ENCODE data around the gene SEL1L3.
"Not testable (repeated sequence)": the region's sequence is repeated elsewhere in the genome, so short reads cannot be mapped to it uniquely, and the experiment has no call there.

The SEL1L3 gene

DNA sequence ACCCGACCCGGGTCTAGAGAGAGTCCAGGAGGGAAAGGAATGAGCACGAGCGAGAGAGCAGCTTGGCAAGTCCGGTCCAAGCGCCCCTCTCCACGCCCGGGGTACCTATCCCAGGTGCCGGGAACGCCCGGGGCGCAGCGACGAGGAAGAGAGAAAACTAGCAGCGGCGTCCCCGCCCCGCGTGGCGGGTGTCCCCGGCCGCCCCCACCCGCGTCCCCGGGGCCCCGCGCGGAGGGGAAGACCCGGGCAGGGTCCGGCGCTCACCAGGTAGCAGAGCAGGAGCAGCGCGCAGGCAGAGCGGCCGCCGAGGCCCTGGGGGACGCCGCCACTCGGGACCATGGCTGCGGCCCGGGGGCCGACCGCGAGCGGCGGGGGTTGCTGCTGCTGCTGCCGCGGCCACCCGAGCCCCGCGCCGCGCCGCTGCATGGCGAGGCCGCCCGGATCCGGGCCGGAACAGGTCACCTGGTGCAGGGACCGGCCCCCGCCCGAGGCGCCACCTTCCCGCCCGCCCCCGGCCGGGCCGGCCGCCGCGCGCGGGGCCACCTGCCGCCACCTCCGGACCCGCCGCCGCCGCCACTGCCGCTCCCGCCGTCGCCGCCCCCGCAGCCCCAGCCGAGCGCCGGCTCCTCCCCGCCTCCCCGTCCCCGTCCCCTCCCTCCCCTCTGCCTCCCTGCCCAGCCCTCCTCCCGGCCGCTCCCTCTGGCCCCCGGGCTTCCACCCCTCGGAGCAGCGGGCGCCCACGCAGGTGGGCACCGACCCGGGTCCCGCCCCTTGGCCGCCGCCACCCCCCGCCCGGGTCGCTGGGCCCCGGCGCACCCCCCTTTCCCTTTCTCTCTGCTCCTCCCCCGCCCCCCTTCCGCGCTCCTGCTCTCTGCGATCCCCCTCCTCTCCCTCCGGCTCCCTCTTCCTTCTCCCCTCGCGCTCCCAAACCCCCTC, at the start of gene SEL1L3:
Gene SEL1L3, minus strand, starts transcription at position 578 of the 936 bp plus-strand sequence. Its CDS starts 152 bp downstream, at position 426.
- DNase-seq = peak; percentile 79

DNA sequence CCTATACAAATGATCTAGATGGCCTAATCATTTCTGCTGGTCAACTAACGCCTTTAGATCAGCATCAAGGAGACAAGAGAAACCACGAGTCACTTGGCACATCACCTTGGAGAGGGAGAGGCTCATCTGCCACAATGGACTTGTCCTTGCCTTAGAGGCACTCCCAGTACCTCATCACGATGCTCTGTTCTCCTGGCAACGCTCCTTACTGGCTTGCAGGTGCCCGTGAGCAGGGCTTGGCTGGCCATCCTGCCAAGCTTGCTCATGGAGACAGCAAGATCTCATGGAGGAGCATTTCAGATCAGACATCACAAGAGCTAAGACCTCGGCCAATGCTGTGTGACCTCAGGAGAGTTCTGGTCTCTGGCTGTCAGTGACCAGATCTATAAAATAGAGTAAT, 48.6 kb upstream of the SEL1L3 start:
- DNase-seq = no peak

DNA sequence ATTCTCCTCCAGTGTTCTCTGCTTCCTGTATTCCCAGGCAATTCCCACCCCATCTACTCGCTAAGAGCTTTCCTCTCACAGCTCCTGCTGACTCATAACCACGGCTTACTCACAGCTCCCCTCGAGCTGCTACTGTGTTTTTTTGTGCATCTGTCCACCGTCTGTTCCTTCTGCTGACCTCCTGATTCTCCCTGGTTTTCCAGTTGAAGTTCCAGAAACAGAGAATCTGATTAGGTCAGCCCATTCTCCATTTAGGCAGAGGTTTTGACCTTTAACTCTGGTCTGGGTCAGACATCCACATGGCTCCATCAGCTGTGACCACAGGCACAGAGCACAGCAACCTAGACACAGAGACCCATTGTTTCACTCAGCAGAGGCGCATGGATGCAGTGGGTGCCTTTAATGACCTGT, 45.7 kb upstream of the SEL1L3 start:
- DNase-seq = peak; percentile 96

DNA sequence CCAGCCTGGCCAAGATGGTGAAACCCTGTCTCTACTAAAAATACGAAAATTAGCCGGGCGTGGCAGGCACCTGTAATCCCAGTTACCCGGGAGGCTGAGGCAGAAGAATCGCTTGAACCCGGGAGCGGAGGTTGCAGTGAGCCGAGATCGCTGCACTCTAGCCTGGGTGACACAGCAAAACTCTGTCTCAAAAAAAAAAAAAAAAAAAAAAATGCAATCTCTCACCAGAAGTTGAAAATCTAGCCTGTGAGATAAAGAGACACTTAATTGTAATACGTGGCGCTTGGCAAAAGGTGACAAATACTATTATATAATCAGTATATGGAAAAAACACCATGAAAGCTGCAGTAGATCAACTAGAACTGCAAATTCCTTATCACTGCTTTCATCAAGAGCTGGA, 43.3 kb upstream of the SEL1L3 start:
- DNase-seq = not testable (repeated sequence)

DNA sequence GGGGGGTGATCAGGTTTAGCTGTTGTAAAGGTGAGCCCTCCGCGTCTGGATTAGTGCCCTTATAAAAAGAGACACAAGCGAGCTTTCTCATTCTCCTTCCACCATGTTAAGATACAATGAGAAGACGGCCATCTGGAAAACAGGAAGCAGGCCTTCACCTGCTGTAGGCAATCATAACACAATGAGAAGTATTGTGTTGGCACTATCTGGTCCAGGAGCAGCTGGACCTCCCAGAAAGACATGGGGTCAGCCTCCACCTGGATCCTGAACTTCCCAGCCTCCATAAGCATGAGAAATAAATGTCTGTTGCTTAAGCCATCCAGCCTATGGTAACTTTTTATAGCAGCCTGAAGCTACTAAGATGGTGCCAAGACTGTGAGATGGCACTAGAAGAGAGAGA, 42.6 kb upstream of the SEL1L3 start:
- DNase-seq = no peak

DNA sequence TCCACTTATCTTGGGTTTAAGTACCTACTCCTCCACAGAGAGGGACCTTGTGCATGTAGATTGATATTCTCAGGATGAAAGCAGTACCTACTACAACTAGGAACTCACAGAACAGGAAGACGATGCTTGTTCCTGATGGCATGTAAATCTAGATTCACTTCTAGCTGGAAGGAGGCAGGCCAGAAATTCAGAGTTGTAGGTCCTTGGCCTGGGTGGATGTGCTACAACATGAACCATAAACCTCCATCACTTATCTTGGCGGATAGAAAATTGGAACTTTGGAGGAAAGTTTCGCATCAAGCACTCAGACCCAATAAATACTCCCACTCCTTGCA, 41.9 kb upstream of the SEL1L3 start:
- no peak for DNase-seq

DNA sequence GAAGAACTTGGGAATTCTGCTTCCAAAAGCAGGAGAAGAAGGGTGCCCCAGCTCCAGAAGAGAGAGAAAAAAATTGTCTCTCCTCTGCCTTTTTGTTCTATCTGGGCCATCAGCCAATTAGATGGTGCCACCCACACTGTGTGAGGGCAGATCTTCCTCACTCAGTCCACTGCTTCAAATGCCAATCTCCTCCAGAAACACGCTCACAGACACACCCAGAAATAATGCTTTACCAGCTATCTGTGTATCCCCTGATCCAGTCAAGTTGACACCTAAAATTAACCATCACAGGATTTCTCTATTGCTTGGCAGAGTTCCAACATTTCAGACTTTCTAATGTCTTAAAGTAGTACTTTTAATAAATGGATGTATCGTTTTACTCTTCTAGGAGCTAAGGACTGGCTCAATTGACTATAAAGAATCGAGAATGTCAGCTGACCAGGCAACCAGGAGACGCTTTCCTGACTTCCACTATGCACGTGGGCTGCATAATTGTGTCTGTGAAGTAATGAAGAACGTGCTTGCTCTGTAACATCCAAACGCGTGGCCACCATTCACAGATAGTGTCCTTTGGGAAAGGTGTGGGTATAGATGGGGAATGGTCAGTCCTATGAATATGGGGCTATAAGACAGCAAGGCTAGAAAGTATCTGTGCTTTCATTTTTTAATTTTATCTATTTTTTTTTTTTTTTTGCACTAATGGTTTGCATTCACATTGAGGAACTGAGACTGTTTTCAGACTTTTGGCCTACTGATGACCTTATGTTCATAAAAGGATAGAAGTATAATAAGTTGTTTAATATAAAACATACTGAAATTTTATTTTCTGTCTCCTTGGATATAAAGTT, 41.3 kb upstream of the SEL1L3 start:
- no peak for DNase-seq

DNA sequence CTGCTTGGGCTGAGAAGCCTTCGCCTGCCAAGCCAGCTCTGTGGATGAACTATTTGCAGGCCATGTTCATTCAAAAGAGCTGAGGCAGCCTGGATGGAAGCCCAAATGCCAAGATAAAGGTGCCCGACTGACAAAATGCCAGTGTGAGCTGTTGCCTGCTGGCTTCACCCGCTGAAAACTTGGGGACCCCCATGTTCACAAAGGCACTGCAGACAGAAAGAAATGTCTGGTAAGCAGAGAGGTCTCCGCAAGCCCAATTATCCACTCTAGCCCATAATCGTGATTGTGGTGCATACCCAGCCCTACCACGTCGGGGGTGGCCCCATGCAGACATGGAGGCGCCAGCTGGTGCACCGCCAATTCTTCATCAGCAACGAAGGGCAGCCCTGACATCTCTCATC, 38.2 kb upstream of the SEL1L3 start:
- no peak for DNase-seq

DNA sequence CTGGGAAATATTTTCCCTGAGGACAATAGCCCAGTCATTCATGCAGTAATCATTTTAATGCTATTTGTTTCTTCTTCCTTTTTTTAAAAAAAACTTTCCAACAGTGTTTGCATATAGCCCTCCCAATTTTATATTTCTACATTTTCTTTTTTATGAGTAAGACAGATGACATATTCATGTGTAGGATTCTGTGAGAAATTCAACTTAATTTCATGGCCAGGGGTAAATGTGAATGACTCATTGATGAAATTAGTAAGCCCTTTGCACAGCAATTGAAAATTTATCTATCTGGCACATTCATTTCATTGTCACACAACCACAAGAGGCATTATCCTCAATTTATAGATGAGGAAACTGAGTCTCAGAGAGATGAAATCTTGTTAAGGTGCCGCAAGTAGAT, 37.5 kb upstream of the SEL1L3 start:
- no peak for DNase-seq

DNA sequence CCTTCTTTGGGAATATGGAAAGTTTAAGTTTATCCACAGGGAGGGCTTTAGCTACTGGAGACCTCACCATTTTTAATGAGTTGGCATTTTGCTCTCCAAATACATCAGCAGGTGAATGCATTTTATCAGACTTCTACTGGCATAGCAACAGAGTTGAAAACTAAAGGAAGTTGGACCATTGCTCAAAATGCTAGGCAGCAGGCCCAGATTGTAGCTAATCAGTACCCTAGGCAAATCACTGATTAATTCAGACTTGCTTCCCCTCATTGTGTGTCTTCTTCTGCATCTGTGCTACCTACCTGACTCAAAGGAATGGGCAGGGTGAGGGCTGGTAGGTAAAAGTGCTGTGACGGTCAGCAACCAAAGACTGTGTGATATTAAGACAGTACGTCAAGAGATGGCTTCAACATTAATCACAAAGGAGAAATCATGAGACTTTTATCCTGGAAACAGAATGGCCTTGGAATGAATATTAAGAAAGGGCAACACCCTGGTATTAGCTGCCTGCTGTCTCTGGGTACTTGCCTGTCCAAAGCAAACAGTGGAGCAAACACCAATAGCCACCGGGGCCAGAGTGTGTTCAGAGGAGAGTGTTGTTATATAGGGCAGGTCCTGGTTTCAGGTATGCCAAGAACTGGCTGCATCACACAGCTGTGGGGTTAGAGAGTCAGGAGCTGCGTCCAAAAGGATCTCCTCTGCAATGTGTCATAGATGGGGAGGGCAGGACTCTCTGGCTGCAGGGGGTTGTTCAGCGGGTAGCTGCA, 34.2 kb upstream of the SEL1L3 start:
- DNase-seq = no peak

DNA sequence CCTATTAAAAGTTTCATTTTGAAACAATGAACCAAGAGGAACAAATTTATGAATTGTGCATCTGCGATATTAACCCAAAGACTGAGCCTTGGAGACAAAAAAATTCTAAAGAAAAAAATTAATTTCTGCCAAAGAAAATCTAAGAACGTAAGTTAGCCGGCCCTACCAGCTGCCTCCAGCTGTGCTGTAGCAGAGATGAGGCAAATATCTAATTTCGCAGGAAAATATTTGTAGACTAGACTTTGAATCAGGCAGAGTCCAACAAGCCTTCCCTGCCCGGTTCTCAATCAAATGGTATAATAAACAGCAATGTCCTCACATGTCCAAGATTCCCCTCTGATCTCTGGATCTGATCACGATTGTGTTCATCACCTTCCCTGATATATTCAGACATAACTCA, 30.0 kb upstream of the SEL1L3 start:
- no peak for DNase-seq

DNA sequence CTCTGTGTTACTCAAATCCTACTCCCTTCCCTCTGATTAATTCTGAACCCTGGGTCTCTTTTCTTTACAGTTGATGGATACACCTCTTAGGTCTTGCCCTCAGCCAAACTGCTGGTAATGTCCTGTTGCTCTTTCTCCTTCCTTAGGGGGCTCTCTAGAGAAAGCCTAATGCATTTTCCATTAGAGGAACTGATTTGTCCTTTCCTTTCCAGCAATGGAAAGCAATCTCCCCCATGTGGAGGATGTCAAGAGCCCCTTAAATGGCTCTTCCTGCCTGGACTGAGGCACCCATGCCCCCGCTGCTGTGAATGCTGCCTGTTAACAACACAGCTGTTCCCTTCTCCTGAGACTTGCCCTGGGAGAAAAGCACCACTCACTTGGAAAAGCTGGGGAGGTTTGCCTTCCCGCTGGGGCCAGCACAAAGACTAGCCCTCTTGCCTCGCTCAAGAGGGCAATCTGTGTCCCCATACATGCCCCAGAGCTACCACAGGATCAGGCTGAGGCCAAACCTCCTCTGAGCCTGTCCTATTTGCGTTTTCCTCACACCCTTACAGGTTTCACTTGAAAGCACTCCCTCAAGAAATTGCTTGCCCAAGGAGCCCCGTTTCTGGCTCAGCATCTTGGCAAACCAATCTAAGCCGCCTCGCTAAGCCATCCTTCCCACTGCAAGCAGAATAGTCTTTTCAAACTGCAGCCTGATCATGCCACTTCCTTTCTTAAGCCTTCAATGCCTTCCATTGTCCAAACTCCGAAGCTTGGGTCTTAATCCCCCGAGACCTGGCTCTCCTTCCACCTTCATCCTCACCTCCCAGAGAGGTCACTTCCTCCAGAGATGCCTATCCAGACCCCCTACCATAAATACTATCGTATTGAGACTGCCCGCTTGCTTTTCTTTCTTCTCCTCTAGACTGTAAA, 28.0 kb upstream of the SEL1L3 start:
- DNase-seq = no peak

DNA sequence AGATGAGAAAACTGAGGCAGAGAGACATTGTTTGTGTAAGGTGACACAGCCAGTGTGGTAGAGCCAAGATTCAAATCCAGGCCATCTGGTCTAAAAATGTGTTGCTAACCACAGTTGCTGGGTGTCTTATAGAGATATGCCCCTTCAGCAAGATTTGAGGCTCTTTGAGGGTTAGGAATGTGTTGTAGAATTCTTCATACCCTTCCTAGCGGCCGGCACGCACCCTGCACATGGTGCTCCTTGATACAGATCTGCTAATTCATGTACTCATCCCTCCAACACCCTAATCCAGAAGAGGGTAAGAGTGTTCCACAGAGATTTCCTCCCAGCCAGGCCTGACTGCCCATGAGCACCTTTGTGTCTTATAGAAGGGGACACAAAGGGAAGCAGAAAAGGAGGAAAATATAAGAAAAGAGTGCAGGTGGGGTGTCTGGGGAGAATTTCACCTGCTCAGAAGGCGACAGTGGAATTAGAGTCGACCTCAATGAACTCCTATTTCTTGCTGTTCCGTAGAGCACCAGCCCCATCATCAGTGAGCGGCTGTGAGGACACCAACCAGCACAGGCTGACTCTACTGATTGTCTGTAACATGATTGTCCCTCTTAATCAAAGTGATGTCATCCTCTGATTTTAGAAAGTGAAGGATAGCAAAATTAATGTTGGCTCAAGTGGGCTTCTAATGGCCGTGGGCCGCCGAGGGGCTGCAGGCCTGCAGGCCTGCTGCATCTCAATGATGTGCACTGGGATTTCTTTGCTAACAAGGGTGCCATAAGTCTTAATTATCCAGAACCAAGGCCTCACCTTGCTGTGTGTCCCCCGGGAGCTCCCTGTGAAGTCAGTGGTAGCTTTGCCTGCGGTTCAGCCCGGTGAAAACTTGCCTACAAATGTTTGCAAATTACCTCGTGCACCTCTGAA, 27.1 kb upstream of the SEL1L3 start:
- DNase-seq = no peak

DNA sequence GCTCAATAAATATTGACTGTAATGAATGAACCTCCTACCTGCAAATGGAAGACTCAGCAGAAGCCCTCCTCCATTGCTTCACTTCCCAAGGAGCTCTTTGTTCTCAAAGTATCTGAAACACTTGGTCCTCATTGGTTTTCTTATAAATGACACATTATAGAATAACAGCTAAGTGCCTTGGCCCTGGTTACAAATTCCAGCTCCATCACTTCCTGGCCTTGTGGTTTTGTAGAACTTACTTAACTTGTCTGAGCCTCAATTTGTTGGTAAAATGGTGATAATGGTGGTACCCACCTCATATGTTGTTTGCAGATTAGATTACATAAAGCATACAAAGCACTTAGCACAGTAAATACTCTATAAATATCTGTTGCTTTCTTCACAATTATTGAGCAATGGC, 26.0 kb upstream of the SEL1L3 start:
- no peak for DNase-seq

DNA sequence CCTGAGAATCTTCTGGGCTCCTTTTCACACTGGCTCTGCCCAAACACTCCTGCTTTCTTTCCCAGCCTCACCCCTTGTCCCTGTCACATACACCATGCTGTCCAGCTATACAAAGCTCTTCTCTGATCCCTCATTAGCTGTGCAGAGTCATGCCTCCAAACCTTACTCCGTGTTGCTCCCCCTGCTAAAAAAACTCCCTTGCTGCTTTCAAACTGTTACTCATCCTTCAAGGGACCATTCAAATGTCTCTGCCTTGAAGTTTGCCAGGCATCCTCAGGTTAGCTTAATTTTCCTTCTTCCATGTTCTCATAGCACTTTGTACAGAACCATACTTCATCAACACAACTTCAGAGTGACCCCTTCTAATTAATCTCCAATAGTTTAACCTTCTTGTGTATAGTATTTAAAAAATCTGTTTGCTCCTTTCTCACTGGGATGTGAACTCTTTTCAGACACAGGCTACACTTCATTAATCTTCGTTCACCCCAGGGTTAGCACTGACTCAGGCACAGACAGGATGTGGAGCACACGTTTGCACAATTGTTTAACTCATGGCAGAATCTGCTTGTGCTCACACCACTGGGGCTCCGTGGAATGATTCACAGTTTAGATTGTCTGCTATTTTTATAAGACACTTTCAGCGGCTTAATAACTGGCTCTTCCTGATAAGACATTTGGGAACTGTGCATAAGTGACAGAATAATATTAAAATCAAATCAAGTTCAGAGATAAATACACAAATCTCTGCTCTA, 21.4 kb upstream of the SEL1L3 start:
- no peak for DNase-seq

DNA sequence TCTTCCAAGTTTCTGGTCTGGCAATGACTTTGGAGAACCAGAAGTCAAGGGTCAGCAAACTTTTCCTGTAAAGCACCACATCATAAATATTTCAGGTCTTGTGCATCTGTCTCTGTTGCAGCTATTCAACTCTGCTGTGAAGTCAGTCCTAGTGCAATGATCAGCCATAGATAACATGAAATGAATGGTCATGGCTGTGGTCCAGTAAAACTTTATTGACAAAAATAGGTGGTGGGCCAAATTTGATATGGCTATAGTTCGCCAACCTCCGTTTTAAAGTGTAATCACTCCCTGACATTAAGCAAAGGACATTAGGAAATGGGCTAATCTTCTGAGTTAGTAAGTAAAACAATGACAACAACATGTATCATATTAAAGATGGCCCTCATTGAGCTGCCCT, 20.8 kb upstream of the SEL1L3 start:
- DNase-seq = no peak

DNA sequence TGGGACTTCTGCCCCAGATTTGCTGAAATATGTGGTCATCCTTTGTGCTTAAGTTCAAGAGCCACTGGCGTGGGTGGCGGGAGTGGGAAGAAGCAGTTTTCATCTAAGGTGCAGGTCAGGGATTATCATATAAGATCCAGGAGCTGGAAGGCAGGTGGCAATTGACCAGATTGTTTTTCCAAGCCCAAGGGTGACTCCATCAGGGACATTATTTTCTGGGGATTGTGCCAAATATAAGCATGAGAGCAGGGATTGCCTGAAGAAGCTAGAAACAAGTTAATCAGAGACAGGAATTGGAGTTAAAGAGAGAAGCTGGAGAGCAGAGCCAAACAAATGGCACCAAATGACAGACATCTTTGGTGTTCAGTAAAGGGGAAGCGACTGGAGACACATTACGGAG, 19.4 kb upstream of the SEL1L3 start:
- no peak for DNase-seq

DNA sequence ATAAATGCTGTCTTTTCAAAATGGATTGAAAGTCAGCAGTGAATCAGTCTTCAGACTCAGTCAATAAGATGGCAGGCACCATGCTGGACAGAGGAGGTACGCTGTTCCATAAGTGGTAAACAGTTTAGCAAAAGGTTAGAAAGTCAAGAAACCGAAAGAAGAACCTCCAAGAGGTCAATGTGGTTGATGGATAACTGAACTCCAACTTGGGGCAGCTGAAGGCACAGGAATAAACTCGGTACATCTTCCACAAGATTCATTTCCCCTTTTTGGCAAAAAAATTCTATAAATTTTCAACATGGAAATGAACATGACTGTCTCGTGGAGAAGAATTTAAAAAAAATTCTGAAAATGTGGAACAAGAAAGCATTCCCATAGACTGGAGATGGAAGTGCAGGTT, 18.4 kb upstream of the SEL1L3 start:
- DNase-seq = no peak

DNA sequence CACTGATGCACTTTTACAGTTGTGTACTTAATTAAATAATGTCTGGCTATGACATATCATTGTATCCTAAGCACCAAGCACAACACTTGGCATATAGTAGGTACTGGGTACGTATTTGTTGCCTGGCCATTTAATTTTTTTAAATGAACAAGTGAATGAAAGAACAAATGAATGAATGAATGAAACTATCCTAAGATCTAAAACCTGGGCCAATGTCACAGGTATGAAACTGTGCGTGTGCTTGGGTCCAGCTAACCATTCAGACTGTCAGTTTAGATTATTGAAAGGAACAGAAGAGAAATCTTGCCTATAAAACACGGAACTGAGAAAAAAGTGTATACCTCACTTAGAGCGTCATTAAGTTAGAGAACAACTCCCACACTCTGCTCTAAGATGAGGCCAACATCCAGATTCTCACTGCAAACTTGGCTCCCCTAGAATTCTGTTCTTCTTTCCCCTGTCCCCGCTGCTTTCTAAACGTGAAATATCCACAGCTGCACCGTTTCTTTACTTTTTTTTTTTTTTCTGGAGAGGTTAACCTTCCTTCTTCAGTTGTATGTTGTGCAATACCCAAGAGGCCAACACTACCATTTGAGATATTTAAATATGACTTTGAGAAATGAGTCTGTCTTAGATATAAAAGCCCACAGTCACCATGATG, 17.3 kb upstream of the SEL1L3 start:
- DNase-seq = no peak

DNA sequence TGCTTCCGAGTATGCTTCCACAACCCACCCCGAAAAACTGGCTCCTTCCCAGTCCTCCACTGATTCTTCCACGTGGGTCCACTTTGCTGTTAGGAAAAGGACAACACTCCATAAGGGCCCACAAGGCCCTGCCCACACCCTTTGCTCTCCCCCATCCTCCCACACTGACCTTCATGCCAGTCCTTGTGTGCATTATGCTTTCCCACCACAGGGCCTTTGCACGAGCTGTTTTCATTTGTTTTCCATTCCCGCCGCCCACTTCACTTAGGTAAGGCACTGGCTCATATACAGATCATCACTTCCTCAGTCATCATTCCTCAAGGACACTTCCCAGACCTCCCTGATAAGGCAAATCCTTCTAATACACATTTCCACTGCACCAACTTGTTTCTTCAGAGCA, 16.8 kb upstream of the SEL1L3 start:
- DNase-seq = no peak
